H9 (cell line): ENCODE results near the gene PTPRN2. TPM values are rescaled to one million over a fixed set of nuclear protein-coding genes. Genes with fewer than 3 reads are reported as not detected.

Source experiments
- DNase-seq: peaks from one replicate; pipeline ENCODE4 v3.0.0-alpha.2; 2017
- H2AFZ ChIP-seq: one replicate; pipeline ENCODE4 v1.6.1; 2013; ENCODE audit warnings: mild to moderate bottlenecking, low read length, control low read depth, moderate library complexity
- H2AK5ac ChIP-seq: 2 replicates; pipeline ENCODE4 v1.6.1; 2013; ENCODE audit warnings: low read length, control low read depth, mixed read lengths; ENCODE audit not compliant: insufficient read length
- H2BK120ac ChIP-seq: one replicate; pipeline ENCODE4 v1.6.1; 2013; ENCODE audit warnings: low read depth, mild to moderate bottlenecking, low read length, control low read depth, inconsistent platforms; ENCODE audit not compliant: poor library complexity, severe bottlenecking
- H2BK12ac ChIP-seq: 2 replicates; pipeline ENCODE4 v1.6.1; 2013; ENCODE audit warnings: low read length, control low read depth, mixed read lengths, low read depth; ENCODE audit not compliant: insufficient read length
- H2BK15ac ChIP-seq: 2 replicates; pipeline ENCODE4 v1.6.1; 2013; ENCODE audit warnings: low read depth, low read length, control low read depth
- H2BK20ac ChIP-seq: one replicate; pipeline ENCODE4 v1.6.1; 2013; ENCODE audit warnings: low read depth, mild to moderate bottlenecking, low read length, control low read depth, inconsistent platforms; ENCODE audit not compliant: poor library complexity, severe bottlenecking
- H2BK5ac ChIP-seq: 2 replicates; pipeline ENCODE4 v1.6.1; 2013; ENCODE audit warnings: low read length, control low read depth, mixed read lengths; ENCODE audit not compliant: insufficient read length
- H3K14ac ChIP-seq: 2 replicates; pipeline ENCODE4 v1.6.1; 2013; ENCODE audit warnings: low read length, control low read depth; ENCODE audit not compliant: insufficient read depth
- H3K18ac ChIP-seq: 2 replicates; pipeline ENCODE4 v1.6.1; 2013; ENCODE audit warnings: low read depth, mild to moderate bottlenecking, mixed read lengths, low read length, control low read depth; ENCODE audit not compliant: insufficient read length
- H3K23ac ChIP-seq: 2 replicates; pipeline ENCODE4 v1.6.1; 2013; ENCODE audit warnings: low read length, control low read depth, mixed read lengths, low read depth; ENCODE audit not compliant: insufficient read length
- H3K23me2 ChIP-seq: 2 replicates; pipeline ENCODE4 v1.6.1; 2013; ENCODE audit warnings: low read depth, mild to moderate bottlenecking, mixed read lengths, low read length, control low read depth; ENCODE audit not compliant: insufficient read length, poor library complexity, severe bottlenecking
- H3K27ac ChIP-seq: 2 replicates; pipeline ENCODE4 v1.5.1; 2013; ENCODE audit warnings: low read length, control low read depth, mixed read lengths, low read depth; ENCODE audit not compliant: insufficient read length
- H3K27me3 ChIP-seq: 2 replicates; pipeline ENCODE4 v1.6.1; 2013; ENCODE audit warnings: low read length, control low read depth, inconsistent platforms; ENCODE audit not compliant: insufficient read depth
- H3K4ac ChIP-seq: 2 replicates; pipeline ENCODE4 v1.6.1; 2013; ENCODE audit warnings: low read depth, mild to moderate bottlenecking, control low read depth, inconsistent platforms, low read length, moderate library complexity
- H3K4me1 ChIP-seq: 2 replicates; pipeline ENCODE4 v1.6.1; 2013; ENCODE audit warnings: low read length, control low read depth, inconsistent platforms; ENCODE audit not compliant: insufficient read depth
- H3K4me2 ChIP-seq: 2 replicates; pipeline ENCODE4 v1.6.1; 2013; ENCODE audit warnings: low read length, control low read depth, mixed read lengths; ENCODE audit not compliant: insufficient read length, insufficient read depth
- H3K56ac ChIP-seq: 2 replicates; pipeline ENCODE4 v1.6.1; 2013; ENCODE audit warnings: low read depth, mild to moderate bottlenecking, mixed read lengths, low read length, control low read depth; ENCODE audit not compliant: insufficient read length
- H3K79me1 ChIP-seq: 2 replicates; pipeline ENCODE4 v1.6.1; 2013; ENCODE audit warnings: low read depth, mild to moderate bottlenecking, moderate library complexity, low read length, control low read depth, inconsistent platforms; ENCODE audit not compliant: insufficient read depth, poor library complexity, severe bottlenecking
- H3K79me2 ChIP-seq: 2 replicates; pipeline ENCODE4 v1.6.1; 2013; ENCODE audit warnings: low read length, control low read depth, inconsistent platforms; ENCODE audit not compliant: insufficient read depth
- H3K9ac ChIP-seq: 2 replicates; pipeline ENCODE4 v1.6.1; 2013; ENCODE audit warnings: low read length, control low read depth, mixed read lengths; ENCODE audit not compliant: insufficient read length; ENCODE audit errors: extremely low read depth
- H3K9me3 ChIP-seq: one replicate; pipeline ENCODE4 v1.6.1; 2013; ENCODE audit warnings: low read depth, low read length, inconsistent platforms; ENCODE audit not compliant: control insufficient read depth
- H3T11ph ChIP-seq: one replicate; pipeline ENCODE4 v1.6.1; 2013; ENCODE audit warnings: mild to moderate bottlenecking, low read length, control low read depth, inconsistent platforms
- H4K20me1 ChIP-seq: one replicate; pipeline ENCODE4 v1.6.1; 2013; ENCODE audit not compliant: control insufficient read depth, insufficient read length, insufficient read depth
- H4K5ac ChIP-seq: 2 replicates; pipeline ENCODE4 v1.6.1; 2013; ENCODE audit warnings: low read depth, mild to moderate bottlenecking, mixed read lengths, low read length, control low read depth; ENCODE audit not compliant: insufficient read length
- H4K8ac ChIP-seq: replicated peaks from 2 replicates; pipeline ENCODE4 v1.6.1; 2013; ENCODE audit warnings: low read length, control low read depth, mixed read lengths, low read depth; ENCODE audit not compliant: insufficient read length
- H4K91ac ChIP-seq: 2 replicates; pipeline ENCODE4 v1.6.1; 2013; ENCODE audit warnings: low read depth, mild to moderate bottlenecking, moderate library complexity, mixed read lengths, low read length, control low read depth; ENCODE audit not compliant: insufficient read length
- H3K27ac Mint-ChIP-seq, 3 experiments: 2 replicates in 2 of 3; 3 replicates in 1 of 3; pipeline ENCODE4 v1.8.0; 2020 to 2021; ENCODE audit warnings: mixed read lengths in 3 of 3, mild to moderate bottlenecking in 1 of 3, moderate library complexity in 1 of 3
- H3K27me3 Mint-ChIP-seq: 2 replicates; pipeline ENCODE4 v1.8.0; 2021; ENCODE audit warnings: low read depth, mild to moderate bottlenecking, moderate library complexity, mixed read lengths
- H3K36me3 Mint-ChIP-seq, 3 experiments: 2 replicates in 2 of 3; 3 replicates in 1 of 3; pipeline ENCODE4 v1.8.0; 2020 to 2021; ENCODE audit warnings: low read depth in 3 of 3, mixed read lengths in 3 of 3; ENCODE audit not compliant: insufficient read depth in 1 of 3
- H3K4me1 Mint-ChIP-seq, 2 experiments: 2 replicates each; pipeline ENCODE4 v1.8.0; 2020; ENCODE audit warnings: mixed read lengths in 2 of 2
- H3K4me3 Mint-ChIP-seq, 2 experiments: 2 replicates in 1 of 2; 3 replicates in 1 of 2; pipeline ENCODE4 v1.8.0; 2020 to 2021; ENCODE audit warnings: mild to moderate bottlenecking in 2 of 2, mixed read lengths in 2 of 2, moderate library complexity in 1 of 2
- H3K9me3 Mint-ChIP-seq, 2 experiments: 2 replicates in 1 of 2; 3 replicates in 1 of 2; pipeline ENCODE4 v1.8.0; 2020; ENCODE audit warnings: mild to moderate bottlenecking in 2 of 2, mixed read lengths in 2 of 2, moderate library complexity in 1 of 2
- CTCF ChIP-seq: fragments of 200-600 bp; sonication (generic); conservative IDR thresholded peaks from 3 replicates; pipeline ENCODE4 v1.8.0; 2021; ENCODE audit warnings: antibody characterized with exemption, mild to moderate bottlenecking
- WGBS: extraction: QIAGEN DNeasy Blood & Tissue Kit; methylation state at CpG from one replicate; pipeline ENCODE4 v1.1.7; 2013; ENCODE audit warnings: missing lambda C conversion rate, low lambda C conversion rate, mixed read lengths; ENCODE audit not compliant: insufficient read length; ENCODE audit errors: extremely low coverage; 5-methylcytosine and 5-hydroxymethylcytosine counted together
- total RNA-seq: library from RNA; stranded (reverse); gene quantifications from 2 replicates; pipeline ENCODE4 v1.2.1, GENCODE V29; 2021

PTPRN2 gene
- total RNA-seq, 1 experiment from 2014 or later = 5.2 TPM

GRCh38 chr7:157923903-157924630 is 663.6 kb downstream of the PTPRN2 start:
- Histone ChIP-seq H3K23me2 (no peaks in the 10 kb centered on the region), H3K56ac (no peak overlapping the region), H4K8ac (no peak overlapping the region), H2BK15ac (no peak overlapping the region), H2BK5ac (no peak overlapping the region), H2AK5ac (no peak overlapping the region), H4K20me1 (no peaks in the 10 kb centered on the region), H3K79me1 (no peaks in the 10 kb centered on the region), H3T11ph (no peak overlapping the region), H3K4me1 (no peaks in the 10 kb centered on the region), H3K4me2 (no peak overlapping the region), H4K5ac (no peak overlapping the region), H3K4ac (no peak overlapping the region), H3K27ac (no peak overlapping the region), H3K79me2 (no peaks in the 10 kb centered on the region), H3K9me3 (no peaks in the 10 kb centered on the region), H3K27me3 (no peaks in the 10 kb centered on the region), H3K9ac (no peak overlapping the region), H3K23ac (no peak overlapping the region), H2BK120ac (no peak overlapping the region), H4K91ac (no peak overlapping the region), H2BK20ac (no peak overlapping the region), H2AFZ (no peak overlapping the region), H3K14ac (no peak overlapping the region; the same call in 1 of the 2 replicates), H2BK12ac (no peak overlapping the region), H3K18ac (no peak overlapping the region)
- WGBS = no CpG with 5 or more reads among the region's 16 CpGs
- Mint-ChIP-seq H3K36me3 (no peaks in the 10 kb centered on the region; a peak in 3 of 7 replicates), H3K27me3 (peaks cover 8% of the 10 kb centered on the region), H3K9me3 (peaks cover 0 to 6% of the 10 kb centered on the region in 2 experiments; a peak in 2 of 5 replicates), H3K4me1 (peaks cover 0 to 2% of the 10 kb centered on the region in 2 experiments; a peak in 1 of 4 replicates), H3K4me3 (no peak overlapping the region), H3K27ac (no peak overlapping the region; a peak in 1 of 7 replicates)
- DNase-seq = no peak
- no peak for TF ChIP-seq CTCF
